ENCODE data around the gene RNF135.
"Not testable (repeated sequence)": the region's sequence is repeated elsewhere in the genome, so short reads cannot be mapped to it uniquely, and the experiment has no call there.

RNF135 gene

GRCh38 chr17:30957741-30958140 lies 13.1 kb upstream of the RNF135 start:
- TF ChIP-seq, protein P1, sequence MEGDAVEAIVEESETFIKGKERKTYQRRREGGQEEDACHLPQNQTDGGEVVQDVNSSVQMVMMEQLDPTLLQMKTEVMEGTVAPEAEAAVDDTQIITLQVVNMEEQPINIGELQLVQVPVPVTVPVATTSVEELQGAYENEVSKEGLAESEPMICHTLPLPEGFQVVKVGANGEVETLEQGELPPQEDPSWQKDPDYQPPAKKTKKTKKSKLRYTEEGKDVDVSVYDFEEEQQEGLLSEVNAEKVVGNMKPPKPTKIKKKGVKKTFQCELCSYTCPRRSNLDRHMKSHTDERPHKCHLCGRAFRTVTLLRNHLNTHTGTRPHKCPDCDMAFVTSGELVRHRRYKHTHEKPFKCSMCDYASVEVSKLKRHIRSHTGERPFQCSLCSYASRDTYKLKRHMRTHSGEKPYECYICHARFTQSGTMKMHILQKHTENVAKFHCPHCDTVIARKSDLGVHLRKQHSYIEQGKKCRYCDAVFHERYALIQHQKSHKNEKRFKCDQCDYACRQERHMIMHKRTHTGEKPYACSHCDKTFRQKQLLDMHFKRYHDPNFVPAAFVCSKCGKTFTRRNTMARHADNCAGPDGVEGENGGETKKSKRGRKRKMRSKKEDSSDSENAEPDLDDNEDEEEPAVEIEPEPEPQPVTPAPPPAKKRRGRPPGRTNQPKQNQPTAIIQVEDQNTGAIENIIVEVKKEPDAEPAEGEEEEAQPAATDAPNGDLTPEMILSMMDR (conservative IDR thresholded peaks at IDR 0.05; ENCODE audit: low read depth, low read length): no peak
- DNase-seq (ENCODE audit: low read depth): no peak
- no peak overlapping the region for H3K4me3 ChIP-seq (ENCODE audit: low read depth, low read length)

DNA sequence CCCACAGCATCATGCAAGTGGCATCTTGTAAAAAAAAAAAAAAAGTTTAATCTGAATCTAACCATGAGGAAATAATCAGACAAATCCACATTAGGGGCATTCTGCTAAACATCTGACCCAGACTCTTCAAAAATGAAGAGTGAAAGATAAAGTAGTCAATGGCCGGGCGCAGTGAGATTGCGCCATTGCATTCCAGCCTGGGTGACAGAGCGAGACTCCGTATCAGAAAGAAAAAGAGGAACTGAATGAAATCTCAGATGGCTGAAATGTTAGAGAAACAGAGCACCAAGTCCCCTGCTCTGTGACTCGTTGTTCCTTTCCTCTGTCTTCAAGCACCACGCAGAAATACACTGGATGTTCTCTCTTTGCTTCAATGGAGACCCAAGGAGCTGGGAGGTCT lies 12.7 kb upstream of the RNF135 start:
- TF ChIP-seq, protein P1 (conservative IDR thresholded peaks at IDR 0.05; ENCODE audit: low read depth, low read length): no peak
- H3K4me3 ChIP-seq (ENCODE audit: low read depth, low read length): no peak overlapping the region
- no peak for DNase-seq (ENCODE audit: low read depth)

DNA sequence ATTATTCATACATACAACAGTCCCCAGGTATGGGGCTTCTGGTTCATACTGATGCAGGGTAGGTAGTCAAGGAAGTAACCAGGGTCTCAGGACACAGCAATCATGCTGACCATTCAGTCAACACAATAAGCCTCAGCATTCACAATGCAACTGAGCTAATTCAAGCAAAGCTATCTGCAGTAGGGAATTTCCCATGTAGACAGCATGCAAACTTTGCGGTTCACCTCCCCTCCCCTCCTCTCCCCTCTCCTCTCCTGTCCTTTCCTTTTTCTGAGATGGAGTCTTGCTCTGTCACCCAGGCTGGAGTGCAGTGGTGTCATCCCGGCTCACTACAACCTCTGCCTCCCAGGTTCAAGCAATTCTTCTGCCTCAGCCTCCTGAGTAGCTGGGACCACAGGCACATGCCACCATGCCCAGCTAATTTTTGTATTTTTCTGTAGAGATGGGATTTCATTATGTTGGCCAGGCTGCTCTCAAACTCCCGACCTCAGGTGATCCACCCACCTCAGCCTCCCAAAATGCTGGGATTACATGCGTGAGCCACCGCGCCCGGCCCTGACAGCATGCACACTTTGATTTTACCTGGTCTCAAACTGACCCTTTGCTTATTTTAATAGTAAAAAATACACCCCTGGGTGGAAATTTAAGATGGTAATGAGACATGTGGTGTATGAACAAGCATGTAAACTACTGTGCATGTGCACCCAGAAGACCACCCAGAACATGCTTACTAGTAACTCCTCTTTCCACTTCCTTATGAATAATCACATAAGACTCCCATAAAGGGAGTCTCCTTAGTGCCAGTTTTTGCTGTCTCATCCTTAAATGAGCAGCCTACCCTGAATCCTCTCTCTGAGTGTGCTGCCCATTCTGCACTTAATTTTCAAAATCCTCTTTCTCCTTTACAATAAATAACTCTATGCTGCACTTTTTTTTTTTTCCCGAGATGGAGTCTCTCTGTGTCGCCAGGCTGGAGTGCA lies 9.3 kb upstream of the RNF135 start:
- no peak overlapping the region for H3K4me3 ChIP-seq (ENCODE audit: low read depth, low read length)
- no peak for DNase-seq (ENCODE audit: low read depth)
- TF ChIP-seq, protein P1 (conservative IDR thresholded peaks at IDR 0.05; ENCODE audit: low read depth, low read length): no peak

GRCh38 chr17:30964312-30964711 lies 6.5 kb upstream of the RNF135 start:
- H3K4me3 ChIP-seq (ENCODE audit: low read depth, low read length); DNase-seq (ENCODE audit: low read depth): not testable (repeated sequence)

DNA sequence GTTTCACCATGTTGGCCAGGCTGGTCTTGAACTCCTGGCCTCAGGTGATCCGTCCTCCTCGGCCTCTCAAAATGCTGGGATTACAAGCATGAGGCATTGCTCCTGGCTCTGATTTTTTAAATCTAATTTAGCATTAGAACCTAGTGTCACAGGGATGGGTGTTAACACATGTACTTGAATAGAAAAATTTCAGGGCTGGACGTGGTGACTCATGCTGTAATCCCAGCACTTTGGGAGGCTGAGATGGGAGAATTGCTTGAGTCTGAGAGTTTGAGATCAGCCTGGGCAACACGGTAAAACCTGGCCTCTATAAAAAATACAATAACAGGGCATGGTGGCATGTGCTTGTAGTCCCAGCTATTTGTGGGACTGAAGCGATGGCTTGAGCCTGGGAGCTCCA lies 6.0 kb upstream of the RNF135 start:
- H3K4me3 ChIP-seq (ENCODE audit: low read depth, low read length): no peak overlapping the region
- peak; percentile 28 for DNase-seq (ENCODE audit: low read depth)
- TF ChIP-seq, protein P1 (conservative IDR thresholded peaks at IDR 0.05; ENCODE audit: low read depth, low read length): no peak

- H3K4me3 ChIP-seq (ENCODE audit: low read depth, low read length): no peak overlapping the region
- DNase-seq (ENCODE audit: low read depth): no peak
- TF ChIP-seq, protein P1 (conservative IDR thresholded peaks at IDR 0.05; ENCODE audit: low read depth, low read length): no peak
These were observed 5.2 kb upstream of the RNF135 start for GRCh38 chr17:30965686-30966085.

DNA sequence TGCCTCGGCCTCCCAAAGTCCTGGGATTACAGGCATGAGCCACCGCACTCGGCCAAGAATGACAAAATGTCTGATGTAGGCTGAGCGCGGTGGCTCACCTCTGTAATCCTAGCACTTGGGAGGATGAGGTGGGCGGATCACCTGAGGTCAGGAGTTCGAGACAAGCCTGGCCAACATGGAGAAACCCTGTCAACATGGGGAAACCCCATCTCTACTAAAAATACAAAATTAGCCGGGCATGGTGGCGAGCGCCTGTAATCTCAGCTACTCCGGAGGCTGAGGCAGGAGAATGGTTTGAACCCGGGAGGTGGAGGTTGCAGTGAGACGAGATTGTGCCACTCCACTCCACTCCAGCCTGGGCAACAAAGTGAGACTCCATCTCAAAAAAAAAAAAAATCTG lies 2.9 kb upstream of the RNF135 start:
- DNase-seq (ENCODE audit: low read depth): not testable (repeated sequence)

More for the DNA sequence above, 2.9 kb upstream of the RNF135 start:
- H3K4me3 ChIP-seq (ENCODE audit: low read depth, low read length): not testable (repeated sequence)
